Stimulated activated CD4-positive, alpha-beta T cell treated with anti-CD3 and anti-CD28 coated beads, Interleukin-12 subunit alpha, Interleukin-12 subunit beta, amount 100 ng/mL, for 24 hours (primary cell): ENCODE results near the gene ATRN.

Experiments used
- DNase-seq, 2 experiments: peaks; one replicate each; pipeline ENCODE4 v3.0.0-alpha.2; 2020; ENCODE audit warnings: low read depth in 2 of 2

The ATRN gene

DNA sequence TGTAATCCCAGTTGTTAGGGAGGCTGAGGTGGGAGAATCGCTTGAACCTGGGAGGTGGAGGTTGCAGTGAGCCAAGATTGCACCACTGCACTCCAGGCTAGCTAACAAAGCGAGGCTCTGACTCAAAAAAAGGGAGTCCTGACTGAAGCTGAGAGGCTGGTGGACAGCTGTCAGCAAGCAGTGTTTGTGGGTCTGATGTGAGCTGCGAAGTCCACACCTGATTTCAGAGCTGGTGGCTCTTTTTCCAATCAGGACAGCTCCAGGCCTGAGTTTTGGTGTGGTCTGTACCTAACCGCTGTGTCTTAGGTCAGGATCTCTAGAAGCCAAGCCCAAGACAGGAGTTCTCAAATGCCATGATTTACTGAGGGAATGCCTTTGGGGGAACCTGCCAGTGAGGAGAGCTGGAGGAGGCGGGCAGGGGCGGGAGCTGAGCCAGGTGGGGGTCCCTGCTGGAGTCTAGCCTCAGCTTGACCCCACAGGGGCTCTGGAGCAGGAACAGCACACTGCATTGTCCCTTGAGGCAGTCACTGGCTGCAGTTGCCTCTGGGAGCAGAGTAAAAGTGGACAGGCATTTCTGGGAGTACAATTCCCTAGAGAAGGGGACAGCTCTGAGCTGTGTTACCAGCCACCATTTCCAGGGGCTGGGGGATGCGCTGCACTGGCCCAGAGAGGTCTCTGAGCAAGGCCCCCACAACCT, 187.3 kb downstream of the ATRN start:
- no peak for DNase-seq

DNA sequence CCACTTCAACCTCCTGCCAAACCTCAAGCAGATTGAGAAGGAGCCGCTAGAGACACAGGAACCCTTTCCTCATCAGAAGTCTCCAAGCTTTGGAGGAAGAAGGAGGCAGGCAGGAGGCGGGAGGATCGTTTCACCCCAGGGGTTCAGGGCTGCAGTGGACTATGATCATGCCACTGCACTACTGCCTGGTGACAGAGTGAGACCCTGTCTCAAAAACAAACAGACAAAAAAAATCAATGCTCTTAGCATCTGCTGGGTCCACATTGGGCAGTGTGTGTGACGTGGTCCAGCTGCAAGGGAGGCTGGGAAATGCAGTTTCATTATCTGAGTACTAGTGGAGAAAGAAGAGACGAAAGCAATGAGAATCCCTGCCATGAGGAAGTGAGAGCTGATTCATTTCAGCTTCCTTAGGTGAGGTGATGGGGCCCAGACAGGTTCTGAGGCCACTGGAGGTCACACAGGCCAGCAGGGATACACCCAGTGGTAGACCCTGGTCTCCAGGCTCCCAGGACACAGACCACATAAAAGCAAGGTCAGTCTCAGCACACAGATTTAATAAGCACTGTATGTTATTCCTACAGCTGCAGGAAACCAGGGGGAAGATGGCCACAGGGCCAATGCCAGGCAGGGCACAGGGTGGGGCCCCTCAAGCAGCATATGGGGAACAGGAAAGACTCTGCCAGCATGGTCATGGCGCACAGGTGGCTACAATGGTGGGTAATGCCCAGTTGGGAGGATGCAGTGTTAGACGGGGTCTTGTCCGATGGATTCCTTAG, 188.1 kb downstream of the ATRN start:
- DNase-seq: no peak

DNA sequence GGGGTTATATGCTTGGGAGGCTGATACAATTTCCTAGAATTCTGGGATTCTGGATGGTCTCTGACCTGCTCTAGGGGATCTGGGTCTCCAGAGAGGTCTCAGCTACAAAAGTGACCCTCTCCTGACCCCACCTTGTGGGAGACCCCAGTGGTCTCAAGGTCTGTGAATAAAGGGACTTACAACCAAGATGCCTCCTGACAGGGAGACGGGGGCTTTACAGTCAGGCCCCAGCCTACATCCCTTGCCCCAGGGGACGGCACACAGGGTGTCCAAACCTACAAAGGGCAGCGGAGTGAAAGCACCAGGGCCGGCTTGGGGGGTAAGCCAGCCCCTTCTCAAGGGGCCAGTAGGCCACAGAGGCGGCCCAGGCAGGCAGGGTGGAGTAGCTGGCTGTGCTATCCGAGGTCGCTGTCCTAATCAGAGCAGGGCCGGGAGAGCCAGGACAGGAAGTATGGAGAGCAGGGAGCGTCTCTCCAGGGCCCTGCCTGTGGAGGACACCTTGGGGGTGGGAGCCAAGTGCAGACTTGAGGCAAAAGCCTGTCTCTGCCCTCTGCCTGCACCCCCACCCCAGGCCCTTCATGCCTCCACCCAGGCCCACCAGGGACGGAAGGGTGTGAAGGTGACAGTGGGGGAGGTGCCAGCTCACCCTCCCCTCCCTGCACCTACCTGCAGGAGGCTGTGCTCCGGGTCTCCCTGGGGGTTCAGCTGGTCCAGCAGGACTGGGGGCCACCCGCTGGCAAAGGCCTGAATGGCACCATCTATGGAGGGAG, 188.9 kb downstream of the ATRN start:
- no peak for DNase-seq

DNA sequence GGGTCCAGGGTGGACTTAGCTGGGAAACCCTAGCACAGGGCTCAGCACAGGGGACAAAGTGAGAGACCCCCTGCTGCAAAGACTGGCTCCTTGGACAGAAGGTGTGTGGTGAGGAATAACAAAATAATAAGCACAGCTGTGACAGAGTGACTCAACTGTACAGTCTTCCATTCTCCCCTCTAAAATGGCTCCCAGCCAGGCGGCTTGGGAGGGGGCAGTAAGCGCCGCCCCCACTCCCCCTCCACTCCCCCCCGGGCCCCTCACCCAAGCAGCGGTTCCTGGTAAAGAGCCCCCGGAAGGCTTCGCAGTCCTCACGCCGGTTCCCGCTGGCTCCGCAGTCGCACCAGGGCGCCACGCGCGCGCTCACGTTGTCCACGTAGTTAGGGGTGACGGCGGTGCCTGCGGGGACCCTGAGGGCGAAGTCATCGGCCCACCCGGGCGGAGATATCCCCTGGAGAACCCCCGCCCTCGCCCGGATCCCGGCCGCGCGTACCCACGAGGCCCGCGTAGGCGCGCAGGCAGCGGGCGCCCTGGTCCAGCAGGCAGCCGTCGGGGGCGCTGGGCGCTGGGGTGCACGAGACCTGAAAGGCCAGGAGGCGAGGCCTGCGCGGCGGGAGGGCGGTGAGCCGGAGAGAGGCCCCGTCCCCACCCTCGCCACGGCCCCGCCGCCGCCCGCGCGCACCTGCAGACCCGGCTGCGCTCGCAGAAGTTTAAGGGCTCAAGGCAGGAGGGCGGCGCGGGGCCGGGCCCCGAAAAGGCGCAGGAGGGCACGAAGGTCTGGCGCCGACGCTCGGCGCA, 189.6 kb downstream of the ATRN start:
- DNase-seq: no peak

DNA sequence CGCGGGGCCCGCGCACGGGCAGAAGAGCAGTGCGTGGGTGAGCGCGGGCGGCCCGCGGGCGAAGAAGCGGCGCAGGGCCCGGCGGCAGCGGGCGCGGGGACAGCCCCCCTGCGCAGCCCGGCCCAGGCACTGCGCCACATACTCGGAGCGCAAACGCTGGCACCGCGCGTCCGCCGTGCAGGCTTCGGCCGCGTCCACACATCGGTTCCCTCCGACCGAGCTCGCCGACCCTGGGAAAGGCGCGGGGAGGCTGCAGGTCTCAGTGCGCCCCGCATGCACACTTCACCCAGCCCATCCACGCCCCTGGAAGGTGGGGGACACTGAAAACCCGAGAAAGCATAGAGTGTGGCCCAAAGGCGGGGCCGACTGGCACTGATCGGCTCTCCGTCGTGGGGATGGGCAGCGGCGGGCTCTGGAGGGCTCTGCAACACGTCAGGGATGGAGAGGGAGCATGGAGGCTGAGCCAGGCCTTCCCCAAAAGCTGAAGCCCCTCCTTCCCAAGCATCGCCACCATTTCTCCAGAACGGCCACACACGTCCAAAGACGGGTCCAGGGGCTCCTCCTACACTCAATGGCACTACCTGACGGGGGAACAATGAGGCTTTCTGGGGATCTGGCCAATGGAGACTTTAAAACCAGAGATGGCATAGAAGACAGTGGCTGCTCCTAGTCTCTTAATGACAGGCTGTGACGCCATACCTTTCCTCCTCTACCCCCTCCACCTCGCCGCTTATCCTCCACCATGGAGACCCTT, 190.4 kb downstream of the ATRN start:
- no peak for DNase-seq

DNA sequence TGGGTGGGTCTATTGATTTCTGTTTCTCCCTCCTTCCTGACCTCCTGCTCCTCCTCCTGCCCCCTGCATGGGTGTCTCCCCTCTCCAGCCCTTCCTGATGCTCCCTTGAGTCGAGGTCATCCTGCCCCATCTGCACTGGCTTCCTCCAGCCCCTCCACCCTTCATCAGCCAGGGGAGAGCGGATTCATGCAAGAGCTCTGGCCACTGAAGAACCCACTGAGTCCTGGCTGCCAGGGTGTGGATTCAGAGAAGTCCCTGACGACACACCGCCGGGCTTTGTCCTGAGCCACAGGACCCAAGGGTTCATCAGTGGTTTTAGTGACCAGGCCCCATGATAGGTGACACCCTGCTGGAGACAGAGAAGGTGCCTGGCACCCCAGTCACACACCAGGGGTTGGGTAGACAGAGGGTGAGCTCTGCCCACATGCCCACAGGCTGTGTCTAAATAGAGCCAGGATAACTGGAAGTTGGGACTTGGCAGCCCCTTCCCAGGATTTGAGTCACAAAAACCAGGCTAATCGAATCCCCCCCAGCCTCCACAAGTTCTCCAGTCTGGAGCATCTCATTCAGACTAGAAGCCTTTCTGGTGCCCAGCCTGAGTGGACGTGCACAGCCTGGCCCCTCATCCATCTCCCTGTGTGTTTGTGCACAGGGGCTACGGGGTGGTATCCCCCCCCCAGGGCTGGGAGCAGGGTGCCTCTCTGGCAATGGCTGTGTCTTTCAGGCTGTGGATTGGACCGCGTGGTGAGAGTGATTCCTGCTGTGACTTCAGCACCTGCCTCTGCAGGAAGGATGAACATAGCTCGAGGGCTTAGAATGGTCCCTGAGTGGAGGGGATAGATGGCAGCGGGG, 191.2 kb downstream of the ATRN start:
- no peak for DNase-seq

DNA sequence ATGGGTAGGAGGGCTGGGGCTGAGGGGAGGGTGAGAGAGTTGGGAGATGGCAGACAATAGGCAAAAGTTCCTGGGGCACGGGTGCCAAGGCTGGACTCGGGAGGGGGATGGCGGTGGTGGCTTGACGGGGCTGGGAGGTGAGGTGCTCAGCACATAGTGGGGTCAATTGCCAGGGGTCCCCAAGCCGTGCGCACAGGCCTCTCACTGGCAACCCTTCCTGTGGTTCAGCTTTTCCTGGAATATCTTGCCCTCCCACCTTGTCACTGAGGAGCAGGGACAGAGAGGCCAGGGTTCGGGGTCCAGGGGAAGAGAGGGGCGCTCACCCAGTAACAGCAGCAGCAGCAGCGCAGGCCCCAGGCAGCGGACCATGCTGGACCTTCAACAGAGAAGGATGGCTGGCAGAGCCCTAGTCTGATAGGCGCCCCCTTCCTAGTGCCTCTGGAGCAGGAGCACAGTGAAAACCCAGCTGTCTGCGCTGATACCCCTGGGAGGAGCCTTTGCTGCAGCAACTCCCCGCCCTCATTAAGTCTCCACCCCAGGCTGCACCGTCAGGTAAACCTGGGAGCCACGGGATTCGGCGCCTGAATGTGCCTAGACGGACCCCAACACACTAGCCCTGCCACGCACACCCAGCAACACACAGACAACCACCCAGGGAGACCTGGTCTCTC, 192.3 kb downstream of the ATRN start, which contains the start of gene GFRA4:
Gene GFRA4 (minus strand): TSS at position 369 of the 671 bp plus-strand sequence. CDS start 0 bp downstream, at position 369.
- no peak for DNase-seq

DNA sequence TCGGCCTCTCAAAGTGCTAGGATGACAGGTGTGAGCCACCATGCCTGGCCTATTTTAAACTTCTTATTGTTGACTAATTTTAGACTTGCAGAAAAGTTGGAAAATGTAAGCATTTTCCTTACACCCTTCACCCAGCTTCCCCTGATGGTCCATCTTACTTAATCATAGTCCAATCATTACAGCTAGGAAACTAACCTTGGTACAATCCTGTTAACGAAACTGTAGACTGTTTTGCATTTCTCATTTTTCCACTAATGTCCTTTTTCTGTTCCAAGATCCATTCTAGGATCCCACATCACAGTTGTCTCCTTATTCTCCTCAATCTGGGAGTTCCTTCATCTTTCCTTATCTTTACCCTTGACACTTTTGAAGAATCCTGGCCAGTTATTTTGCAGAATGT, 193.0 kb downstream of the ATRN start:
- no peak for DNase-seq

DNA sequence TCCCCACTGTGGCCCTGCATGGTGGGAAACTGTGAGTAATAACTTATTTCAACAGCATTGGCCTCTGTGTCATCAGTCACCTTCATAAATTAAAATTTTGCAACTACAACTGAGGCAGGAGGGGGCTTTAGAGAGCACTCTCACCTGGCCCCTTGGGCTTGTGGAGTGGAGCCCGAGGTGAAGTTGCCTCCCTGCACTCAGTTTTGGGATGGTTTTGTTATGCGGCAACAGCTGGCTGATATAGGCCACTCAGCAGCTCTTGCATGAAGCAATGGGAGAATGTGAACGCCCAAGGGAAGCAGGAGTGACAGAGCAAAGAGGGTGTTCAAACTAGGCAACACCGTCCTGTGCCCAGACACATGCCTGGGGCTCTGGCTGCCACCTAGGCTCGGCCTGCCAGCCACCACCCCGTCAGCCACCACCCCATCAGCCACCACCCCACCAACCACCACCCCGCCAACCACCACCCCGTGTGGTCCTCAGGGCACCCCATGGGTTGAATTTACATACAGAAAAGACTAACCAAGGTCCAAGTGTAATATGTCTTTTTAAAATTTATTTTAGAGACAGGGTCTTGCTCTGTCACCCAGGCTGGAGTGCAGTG, 196.7 kb downstream of the ATRN start:
- no peak for DNase-seq

DNA sequence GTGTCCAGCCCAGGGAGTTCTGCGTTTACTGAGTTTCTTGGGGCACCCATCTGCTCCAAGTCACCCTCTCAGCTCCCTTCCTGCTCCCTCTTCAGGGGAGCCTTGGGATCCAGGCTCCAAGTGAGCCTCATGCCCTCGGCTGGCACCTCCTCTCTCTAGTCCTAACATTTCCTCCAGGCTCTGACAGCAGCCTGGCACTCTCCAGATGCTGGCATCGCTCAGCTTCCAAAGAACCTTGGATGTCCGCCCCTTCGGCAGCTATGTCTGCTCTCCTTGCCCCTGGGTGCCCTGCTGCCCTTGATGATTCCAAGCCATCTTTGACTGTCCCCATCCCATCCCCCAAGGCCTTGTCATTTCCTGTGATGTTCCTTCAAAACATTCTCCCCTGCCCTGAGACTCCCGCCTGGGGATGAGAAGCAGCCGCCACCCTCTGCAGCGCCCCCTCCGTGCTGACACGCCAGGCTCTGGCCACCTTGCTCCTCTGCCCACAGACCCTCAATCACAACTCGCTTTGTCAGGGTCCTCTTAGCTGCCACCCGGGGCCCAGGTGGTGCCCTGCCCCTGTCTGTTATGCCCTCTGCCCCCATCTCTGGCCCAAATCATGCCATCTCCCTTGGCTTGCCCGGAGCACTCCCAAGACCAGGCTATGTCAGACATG, 199.0 kb downstream of the ATRN start:
- no peak for DNase-seq

DNA sequence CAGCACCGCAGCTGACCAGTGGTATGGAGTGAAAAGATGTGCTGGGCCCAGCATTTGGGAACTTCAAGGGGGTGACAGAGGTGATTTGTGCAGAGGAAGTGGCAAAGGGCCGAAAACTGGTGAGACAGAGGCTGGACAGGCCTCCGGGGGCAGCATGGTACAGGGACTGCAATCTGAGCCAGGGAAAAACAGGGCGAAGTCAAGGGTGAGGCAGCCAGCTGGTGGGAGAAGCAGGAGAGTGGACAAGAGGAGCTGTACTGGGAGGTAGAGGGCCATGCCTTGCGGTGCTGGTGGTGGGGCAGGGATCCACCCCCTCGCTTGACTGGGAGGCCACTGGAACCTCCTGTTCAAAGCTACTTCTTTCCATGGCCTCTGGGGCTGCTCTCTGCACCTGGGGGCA, 199.7 kb downstream of the ATRN start:
- no peak for DNase-seq

DNA sequence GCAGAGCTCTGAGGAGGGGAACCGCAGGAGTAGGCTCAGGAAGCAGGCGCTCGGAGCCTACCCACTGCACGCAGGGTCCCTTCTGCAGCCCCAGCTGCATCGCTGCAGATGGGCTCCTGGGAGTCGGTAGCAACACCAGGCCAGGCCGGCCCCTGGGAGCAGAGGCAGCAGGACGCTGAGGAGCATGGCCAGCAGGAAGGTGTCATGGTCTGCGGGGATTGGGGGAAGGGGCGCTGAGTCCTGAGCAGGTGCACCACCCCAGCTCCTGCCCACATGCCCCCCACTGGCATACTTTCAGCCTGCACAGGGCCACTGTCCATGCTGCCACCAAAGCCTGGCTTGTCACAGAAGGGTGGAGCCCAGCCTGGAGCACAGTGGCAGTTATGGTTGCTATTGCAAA, 200.1 kb downstream of the ATRN start:
- no peak for DNase-seq

DNA sequence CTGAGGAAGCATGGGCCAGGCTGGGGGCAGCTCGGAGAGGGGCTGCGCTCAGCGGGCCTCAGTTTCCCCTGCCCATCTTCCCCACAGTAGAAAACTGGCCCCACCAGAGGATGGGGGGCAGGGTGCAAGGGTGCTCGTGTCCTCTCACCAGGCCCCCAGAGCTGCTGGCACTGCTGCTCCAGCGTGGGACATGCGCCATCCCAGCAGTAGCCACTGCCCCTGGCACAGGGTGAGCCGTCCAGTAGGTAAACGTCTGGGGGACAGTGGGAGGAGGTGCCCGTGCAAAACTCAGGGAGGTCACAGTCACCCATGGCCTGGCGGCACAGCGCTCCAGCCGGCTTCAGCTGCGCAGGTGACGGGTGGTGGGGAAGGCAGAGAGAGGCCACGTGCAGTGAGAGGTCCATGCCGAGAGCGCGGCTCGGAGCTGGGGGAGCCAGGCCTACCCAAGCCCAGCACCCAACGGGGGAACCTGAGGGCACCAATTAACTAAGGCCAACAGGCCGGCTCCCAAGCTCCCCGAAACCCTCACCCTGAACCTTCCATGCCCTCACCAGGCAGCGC, 201.2 kb downstream of the ATRN start:
- no peak for DNase-seq

DNA sequence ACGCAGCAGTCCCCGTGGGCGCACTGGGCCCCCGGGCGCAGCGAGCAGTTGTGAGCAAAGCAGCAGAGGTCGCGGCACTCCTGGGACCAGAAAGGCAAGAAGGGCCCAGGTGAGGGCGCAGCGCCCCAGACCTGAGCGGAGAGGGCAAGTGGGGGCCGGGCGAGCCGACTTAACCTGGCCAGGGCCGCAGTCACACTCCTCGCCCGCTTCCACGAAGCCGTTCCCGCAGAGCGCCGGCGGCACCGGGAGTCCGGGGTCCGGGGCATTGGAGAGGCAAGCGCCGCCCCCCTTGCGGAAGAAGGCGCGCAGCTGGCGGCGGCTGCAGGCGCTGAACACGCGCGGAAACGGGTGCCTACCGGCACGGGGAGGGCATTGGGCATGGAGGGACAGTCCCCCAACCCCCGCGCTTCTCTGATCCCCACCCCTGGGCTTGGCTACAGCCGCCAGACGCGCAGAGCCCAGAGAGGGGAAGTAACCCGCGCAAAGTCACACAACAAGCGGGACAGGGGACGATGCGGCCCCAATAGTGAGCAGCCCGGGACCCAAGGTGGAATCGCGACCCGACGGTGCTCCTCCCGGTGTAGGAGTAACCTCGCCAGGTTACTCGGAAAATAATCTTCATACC, 201.8 kb downstream of the ATRN start:
- no peak for DNase-seq

DNA sequence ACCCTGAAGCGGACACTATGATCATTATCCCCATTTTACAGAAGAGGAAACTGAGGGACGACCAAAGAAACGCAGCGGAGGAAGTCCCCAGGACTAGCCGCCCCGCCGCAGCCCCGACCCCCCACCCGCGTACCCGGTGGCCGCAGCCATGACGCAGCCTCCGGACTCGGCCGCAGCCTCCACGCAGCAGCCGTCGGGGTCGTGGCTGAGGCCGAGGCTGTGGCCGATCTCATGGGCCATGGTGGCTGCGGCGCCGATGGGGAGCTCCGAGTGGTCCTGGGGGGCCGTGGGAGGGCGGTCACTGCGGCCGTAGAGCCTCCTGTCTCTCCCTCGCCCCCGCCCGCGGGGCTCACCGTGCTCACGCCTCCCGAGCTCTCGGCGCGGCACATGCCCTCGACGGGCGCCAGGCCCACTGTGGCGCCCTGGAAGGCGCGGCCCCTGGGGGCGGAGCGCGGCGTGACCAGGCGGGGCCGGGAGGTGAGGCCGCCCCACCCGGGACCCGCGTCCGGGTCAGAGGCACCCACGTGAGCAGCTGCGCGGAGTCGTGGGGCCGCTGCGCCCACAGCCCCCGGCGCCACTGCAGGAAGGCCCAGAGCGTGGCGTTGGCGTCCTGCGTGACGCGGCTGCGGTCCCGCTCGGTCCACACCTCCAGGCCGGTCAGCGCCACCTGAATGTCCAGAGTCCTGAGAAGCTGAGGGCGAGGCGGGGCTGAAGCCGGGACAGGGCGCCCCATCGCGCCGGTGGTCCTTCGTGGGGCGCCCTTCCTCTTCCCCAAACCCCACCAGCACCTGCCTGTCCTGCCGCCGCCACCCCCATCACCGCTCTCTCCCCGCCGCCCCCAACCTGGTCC, 202.6 kb downstream of the ATRN start:
- DNase-seq: no peak

DNA sequence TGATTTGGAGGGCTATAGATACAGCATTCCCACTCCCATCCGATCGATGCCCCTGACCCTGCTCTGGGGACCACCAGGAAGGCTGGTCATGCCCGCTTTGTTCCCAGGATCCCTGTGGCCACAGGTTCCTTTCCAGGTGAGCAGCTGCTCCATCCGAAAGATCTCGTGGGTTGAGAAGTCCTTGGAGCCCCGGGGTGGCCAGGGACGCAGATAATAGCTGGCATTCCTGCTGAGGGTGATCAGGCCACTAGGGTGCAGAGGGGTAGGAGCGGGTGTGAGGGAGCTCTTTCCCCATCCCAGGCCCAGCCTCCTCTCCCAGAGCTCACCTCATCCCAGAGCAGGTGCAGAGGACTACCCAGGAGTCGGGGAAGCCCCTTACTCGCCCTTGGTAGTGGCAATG, 203.6 kb downstream of the ATRN start:
- no peak for DNase-seq
